Effector memory CD4-positive, alpha-beta T cell (primary cell): ENCODE results near the gene ARHGEF33.

Experiments
- DNase-seq, 3 donors: peaks; one replicate each; pipeline ENCODE4 v3.0.0-alpha.2; 2020
- H3K27ac ChIP-seq: 2 replicates; pipeline ENCODE4 v1.7.0; 2013; ENCODE audit warnings: mild to moderate bottlenecking, low read length, moderate library complexity; ENCODE audit not compliant: insufficient read depth, poor library complexity, severe bottlenecking
- H3K27me3 ChIP-seq: replicated peaks from 2 replicates; pipeline ENCODE4 v1.7.0; 2013; ENCODE audit warnings: mild to moderate bottlenecking, low read length; ENCODE audit not compliant: insufficient read depth, control insufficient read depth, poor library complexity, severe bottlenecking
- H3K36me3 ChIP-seq: 2 replicates; pipeline ENCODE4 v1.7.0; 2013; ENCODE audit warnings: mild to moderate bottlenecking, low read length, moderate library complexity; ENCODE audit not compliant: control insufficient read depth, insufficient read depth
- H3K4me1 ChIP-seq: 2 replicates; pipeline ENCODE4 v1.7.0; 2013; ENCODE audit warnings: low read length, mild to moderate bottlenecking; ENCODE audit not compliant: control insufficient read depth, insufficient read depth, poor library complexity, severe bottlenecking
- H3K4me3 ChIP-seq: 2 replicates; pipeline ENCODE4 v1.7.0; 2013; ENCODE audit warnings: low read length, low read depth, mild to moderate bottlenecking; ENCODE audit not compliant: insufficient read depth, poor library complexity, severe bottlenecking
- H3K9me3 ChIP-seq: 2 replicates; pipeline ENCODE4 v1.7.0; 2013; ENCODE audit warnings: mild to moderate bottlenecking, low read length, moderate library complexity; ENCODE audit not compliant: control insufficient read depth

Gene ARHGEF33

GRCh38 chr2:39023649-39024048, 134.0 kb downstream of the ARHGEF33 start:
- H3K27ac ChIP-seq: no peak overlapping the region
- no peaks in the 10 kb centered on the region for H3K9me3 ChIP-seq
- H3K27me3 ChIP-seq: no peaks in the 10 kb centered on the region
- no peak for DNase-seq
- H3K4me3 ChIP-seq: no peak overlapping the region
- H3K4me1 ChIP-seq: no peaks in the 10 kb centered on the region
- peaks cover 9% of the 10 kb centered on the region for H3K36me3 ChIP-seq

GRCh38 chr2:39024833-39025232, 135.2 kb downstream of the ARHGEF33 start:
- Histone ChIP-seq H3K4me3 (no peak overlapping the region), H3K9me3 (no peaks in the 10 kb centered on the region), H3K4me1 (no peaks in the 10 kb centered on the region), H3K27ac (no peak overlapping the region), H3K36me3 (peaks cover 9% of the 10 kb centered on the region), H3K27me3 (no peaks in the 10 kb centered on the region)
- no peak for DNase-seq
